Retinal pigment epithelial cell (primary cell): ENCODE measurements around the gene ITGA11.

ENCODE experiments used
- DNase-seq: peaks from one replicate; pipeline ENCODE4 v3.0.0-alpha.2; 2010; ENCODE audit warnings: low read depth
- H3K4me3 ChIP-seq: 2 replicates; pipeline ENCODE4 v1.5.1; 2011; ENCODE audit warnings: mild to moderate bottlenecking, low read length, control low read depth, moderate library complexity
- TF ChIP-seq, protein P1 (sequence below): conservative IDR thresholded peaks from 2 replicates; pipeline ENCODE4 v1.5.1; 2011; ENCODE audit warnings: low read depth, low read length, control low read depth, inconsistent platforms

The ITGA11 gene

DNA sequence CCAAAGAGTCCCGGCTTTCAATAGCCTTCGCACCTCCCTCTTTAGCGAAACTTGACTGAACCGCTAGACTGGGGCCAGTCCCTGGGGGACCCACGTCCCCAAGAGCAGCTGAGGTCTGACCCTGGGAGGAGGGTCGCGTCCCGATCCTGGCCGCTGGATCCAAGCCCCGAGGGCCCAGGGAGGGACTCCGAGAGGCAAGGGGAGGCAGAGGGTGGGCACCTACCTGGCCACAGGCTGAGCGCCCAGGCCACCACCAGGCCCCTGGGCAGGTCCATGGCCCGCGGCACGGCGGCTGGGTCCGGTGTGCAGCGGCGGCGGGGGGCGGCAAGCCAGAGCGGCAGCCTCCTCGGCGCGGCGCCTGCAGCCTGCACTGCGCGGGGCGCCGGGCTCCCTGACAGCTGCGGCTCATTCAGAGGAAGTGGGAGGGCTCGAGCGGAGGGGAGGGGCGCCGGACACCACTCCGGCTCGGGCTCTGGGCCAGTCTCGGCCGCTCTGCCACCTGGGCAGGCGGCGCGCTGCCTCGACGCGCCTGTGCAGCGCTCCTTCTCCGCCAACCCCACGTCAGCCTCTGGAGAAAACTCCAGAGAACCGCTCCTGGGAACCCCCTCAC lies at the start of gene ITGA11:
ITGA11 (minus strand) TSS at position 372 of the 610 bp plus-strand sequence; CDS start at position 275, 97 bp downstream.
- TF ChIP-seq, protein P1, sequence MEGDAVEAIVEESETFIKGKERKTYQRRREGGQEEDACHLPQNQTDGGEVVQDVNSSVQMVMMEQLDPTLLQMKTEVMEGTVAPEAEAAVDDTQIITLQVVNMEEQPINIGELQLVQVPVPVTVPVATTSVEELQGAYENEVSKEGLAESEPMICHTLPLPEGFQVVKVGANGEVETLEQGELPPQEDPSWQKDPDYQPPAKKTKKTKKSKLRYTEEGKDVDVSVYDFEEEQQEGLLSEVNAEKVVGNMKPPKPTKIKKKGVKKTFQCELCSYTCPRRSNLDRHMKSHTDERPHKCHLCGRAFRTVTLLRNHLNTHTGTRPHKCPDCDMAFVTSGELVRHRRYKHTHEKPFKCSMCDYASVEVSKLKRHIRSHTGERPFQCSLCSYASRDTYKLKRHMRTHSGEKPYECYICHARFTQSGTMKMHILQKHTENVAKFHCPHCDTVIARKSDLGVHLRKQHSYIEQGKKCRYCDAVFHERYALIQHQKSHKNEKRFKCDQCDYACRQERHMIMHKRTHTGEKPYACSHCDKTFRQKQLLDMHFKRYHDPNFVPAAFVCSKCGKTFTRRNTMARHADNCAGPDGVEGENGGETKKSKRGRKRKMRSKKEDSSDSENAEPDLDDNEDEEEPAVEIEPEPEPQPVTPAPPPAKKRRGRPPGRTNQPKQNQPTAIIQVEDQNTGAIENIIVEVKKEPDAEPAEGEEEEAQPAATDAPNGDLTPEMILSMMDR: no peak
- peak within 1 kb of the TSS; percentile 22 for H3K4me3 ChIP-seq
- no peak for DNase-seq

GRCh38 chr15:68481321-68481720 lies 49.4 kb upstream of the ITGA11 start:
- no peak for DNase-seq
- H3K4me3 ChIP-seq: no peak overlapping the region
- TF ChIP-seq, protein P1: no peak

- DNase-seq: no peak
- H3K4me3 ChIP-seq: no peak overlapping the region
- TF ChIP-seq, protein P1: no peak
Observed at GRCh38 chr15:68480296-68480695, 48.3 kb upstream of the ITGA11 start.

GRCh38 chr15:68479870-68480269 lies 47.9 kb upstream of the ITGA11 start:
- DNase-seq: no peak
- TF ChIP-seq, protein P1: no peak
- no peak overlapping the region for H3K4me3 ChIP-seq

GRCh38 chr15:68479406-68479805 lies 47.4 kb upstream of the ITGA11 start:
- H3K4me3 ChIP-seq: no peak overlapping the region
- DNase-seq: no peak
- TF ChIP-seq, protein P1: no peak

- no peak overlapping the region for H3K4me3 ChIP-seq
- TF ChIP-seq, protein P1: no peak
- no peak for DNase-seq
Observed at GRCh38 chr15:68478853-68479252, 46.9 kb upstream of the ITGA11 start.

GRCh38 chr15:68475449-68475848 lies 43.5 kb upstream of the ITGA11 start:
- TF ChIP-seq, protein P1: no peak
- no peak for DNase-seq
- H3K4me3 ChIP-seq: no peak overlapping the region
